Thoracic aorta (tissue), 2 donors: ENCODE results near the gene KLF9. TPM values are rescaled to one million over a fixed set of nuclear protein-coding genes. Genes with fewer than 3 reads are reported as not detected.

ENCODE experiments used
- ATAC-seq: fragments of 150-250 bp; one replicate; pipeline ENCODE4 v1.8.0; 2017; ENCODE audit warnings: low read depth; ENCODE audit not compliant: insufficient number of reproducible peaks, low FRiP score
- DNase-seq: peaks from one replicate; pipeline ENCODE4 v3.0.0-alpha.2; 2020; ENCODE audit warnings: low spot score
- H3K27ac ChIP-seq, 2 donors: fragments of 200-600 bp; sonication (generic); 1 replicate in 1 of 2; 2 replicates in 1 of 2; pipeline ENCODE4 v1.5.1; 2016; ENCODE audit warnings: mild to moderate bottlenecking in 2 of 2, moderate library complexity in 2 of 2
- H3K27me3 ChIP-seq: fragments of 200-600 bp; sonication (generic); replicated peaks from 2 replicates; pipeline ENCODE4 v1.6.0; 2016; ENCODE audit warnings: mild to moderate bottlenecking; ENCODE audit not compliant: insufficient read depth
- H3K36me3 ChIP-seq: fragments of 200-600 bp; sonication (generic); one replicate; pipeline ENCODE4 v1.5.1; 2016
- H3K4me1 ChIP-seq, 2 donors: fragments of 200-600 bp; sonication (generic); 1 replicate in 1 of 2; 2 replicates in 1 of 2; pipeline versions ENCODE4 v1.5.1 to v1.6.0; 2016; ENCODE audit warnings: low read depth in 2 of 2, mild to moderate bottlenecking in 1 of 2; ENCODE audit not compliant: control insufficient read depth in 1 of 2
- H3K4me3 ChIP-seq: fragments of 200-600 bp; sonication (generic); 2 replicates; pipeline ENCODE4 v1.5.1; 2016; ENCODE audit warnings: mild to moderate bottlenecking
- H3K9me3 ChIP-seq: fragments of 200-600 bp; sonication (generic); 2 replicates; pipeline ENCODE4 v1.5.1; 2016
- CTCF ChIP-seq: fragments of 200-600 bp; sonication (generic); IDR thresholded peaks from one replicate; pipeline ENCODE4 v1.5.1; 2019; ENCODE audit warnings: antibody characterized with exemption
- total RNA-seq, 2 donors: library from RNA; depleted of rRNA; stranded (reverse); fragments of >200 nt; gene quantifications; one replicate each; pipeline versions ENCODE4 v1.1.0 to v1.2.3, GENCODE V29; 2016

KLF9 gene
- total RNA-seq, 2 donors from 2014 or later: 165 to 187 TPM

DNA sequence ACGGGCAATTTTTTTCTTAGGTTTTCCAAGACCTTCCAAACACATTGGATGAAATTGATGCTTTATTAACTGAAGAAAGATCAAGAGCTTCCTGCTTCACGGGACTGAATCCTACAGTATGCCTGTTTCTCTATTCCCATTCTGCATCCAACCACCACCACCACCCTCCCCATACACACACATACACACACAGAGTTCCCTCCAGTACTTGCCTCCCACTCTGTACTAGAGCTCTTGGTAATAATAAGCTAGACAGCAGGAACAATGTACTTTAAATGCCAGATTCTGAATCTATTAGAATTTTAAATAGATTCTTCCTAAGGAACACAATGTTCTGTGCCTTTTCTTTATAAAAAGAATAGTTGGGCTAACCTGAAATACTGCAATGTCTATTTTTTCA lies 67.4 kb downstream of the KLF9 start:
- H3K27ac ChIP-seq: peak overlapping the region in 1 of 2 donors; percentile 34
- no peak for ATAC-seq
- no peak for TF ChIP-seq CTCF

DNA sequence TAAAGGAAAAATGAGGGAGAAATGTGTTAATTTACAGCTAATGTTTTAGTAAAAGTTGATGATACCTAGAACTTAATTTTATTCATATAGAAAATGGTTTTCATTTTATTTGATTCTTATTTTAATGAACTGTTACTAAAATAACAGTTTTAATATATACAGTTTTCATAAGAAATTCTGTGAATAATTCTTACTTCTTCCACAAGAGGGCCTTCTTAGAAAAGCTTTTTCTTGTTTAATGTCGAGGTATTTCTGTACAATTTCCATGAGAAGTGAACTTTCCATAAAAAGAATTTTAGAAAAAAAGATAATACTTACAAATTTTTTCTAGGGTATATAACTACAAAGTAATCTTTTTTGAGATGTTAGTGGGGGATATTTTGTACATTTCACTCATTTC lies 73.9 kb downstream of the KLF9 start:
- ATAC-seq: no peak
- Histone ChIP-seq H3K27ac (no peak overlapping the region), H3K27me3 (no peaks in the 10 kb centered on the region), H3K36me3 (no peaks in the 10 kb centered on the region), H3K9me3 (no peaks in the 10 kb centered on the region), H3K4me3 (no peak overlapping the region), H3K4me1 (peaks cover 0 to 6% of the 10 kb centered on the region in 2 donors)
- TF ChIP-seq CTCF: peak; percentile 55
- no peak for DNase-seq

More for the DNA sequence above, 67.4 kb downstream of the KLF9 start:
- H3K4me1 ChIP-seq: no peaks in the 10 kb centered on the region
- H3K4me3 ChIP-seq: no peak overlapping the region
- H3K9me3 ChIP-seq: no peaks in the 10 kb centered on the region
- no peaks in the 10 kb centered on the region for H3K27me3 ChIP-seq
- DNase-seq: no peak
- H3K36me3 ChIP-seq: peaks cover 18% of the 10 kb centered on the region

Other genes with a start within 250 kb of the KLF9 start
- gene SMC5, start 155.7 kb downstream of the KLF9 start, total RNA-seq: 10 to 100 TPM; 22.6 to 46.1 TPM